Measurements from ENCODE around the gene KSR1. TPM values are rescaled to one million over a fixed set of nuclear protein-coding genes. Genes with fewer than 3 reads are reported as not detected.

KSR1 gene
- 14.9 and 27.5 TPM in 2 replicates for total RNA-seq

DNA sequence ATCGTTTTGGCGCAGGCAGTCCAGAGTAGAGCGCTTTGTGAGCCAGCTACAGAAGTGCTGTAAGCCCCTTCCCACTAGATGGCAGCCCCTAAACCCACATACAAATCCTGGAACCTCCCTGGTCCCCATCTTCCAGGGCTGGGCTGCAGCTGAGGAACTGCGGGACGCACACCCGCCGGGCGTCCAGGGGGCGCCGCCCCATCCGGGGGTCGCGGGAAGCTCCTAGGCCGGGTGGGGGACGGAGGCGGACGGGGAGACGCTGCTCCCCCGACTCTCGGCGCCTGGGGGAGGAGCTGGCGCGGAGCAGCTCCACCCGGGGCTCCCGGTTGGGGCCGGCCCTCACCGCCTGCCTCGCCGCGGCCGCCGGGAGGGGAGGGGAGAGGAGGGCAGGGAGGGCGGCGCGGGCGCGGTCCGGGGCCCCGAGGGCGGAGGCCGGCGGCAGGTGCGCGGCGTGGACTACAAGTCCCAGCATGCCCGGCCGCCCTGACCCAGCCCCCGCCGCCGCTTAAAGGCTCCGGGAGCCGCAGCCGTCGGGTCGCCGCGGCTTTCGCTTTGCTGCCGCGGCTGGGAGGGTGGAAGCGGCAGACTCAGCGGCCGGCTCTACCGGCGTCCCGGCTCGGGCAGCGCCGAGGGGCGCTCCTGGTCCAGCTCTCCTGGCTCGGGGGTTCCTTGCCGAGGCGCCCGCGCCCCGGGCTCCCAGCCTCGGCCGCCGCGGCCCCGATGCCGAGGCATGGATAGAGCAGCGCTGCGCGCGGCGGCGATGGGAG, at the start of gene KSR1:
Gene KSR1 (plus strand): TSS at position 535 of the 767 bp plus-strand sequence. CDS start 196 bp downstream, at position 731.

DNA sequence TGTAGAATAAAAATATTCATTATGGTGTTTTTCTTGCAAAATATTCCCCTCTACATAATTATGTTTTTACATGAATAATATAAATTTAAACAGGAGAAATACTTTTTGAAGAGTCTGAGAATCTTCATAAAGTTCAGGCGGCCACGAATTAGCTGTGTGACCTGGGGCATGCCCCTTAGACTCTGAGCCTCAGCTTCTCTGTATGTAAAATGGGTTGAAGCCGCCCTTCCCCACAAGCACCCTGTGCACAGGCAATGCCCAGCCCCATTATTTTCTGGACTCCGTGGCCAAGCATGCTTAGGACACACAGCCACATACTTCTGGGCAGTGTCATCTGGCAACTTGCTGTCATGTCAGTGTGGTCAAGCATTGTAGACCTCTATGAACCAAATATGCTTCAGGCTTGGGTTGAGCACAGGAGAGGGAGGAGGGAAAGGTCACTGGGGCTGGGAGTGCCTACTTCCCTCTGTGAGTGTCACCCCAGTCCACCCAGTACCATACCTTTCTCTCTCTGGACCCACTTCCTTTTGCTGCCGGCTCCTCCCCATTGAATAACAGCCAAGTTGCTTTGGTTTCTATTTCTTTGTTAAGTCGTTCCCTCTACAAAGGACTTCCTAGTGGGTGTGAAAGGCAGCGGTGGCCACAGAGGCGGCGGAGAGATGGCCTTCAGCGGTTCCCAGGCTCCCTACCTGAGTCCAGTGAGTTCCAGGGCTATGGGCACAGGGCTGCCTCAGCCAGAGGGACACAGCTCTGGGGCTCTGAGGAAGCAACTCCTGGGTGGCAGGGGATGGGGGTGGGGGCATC, 174.6 kb downstream of the KSR1 start, which contains the start of gene LGALS9:
Gene LGALS9 (plus strand): TSS at position 582 of the 804 bp plus-strand sequence. CDS start 78 bp downstream, at position 660.

Other genes with a start within 250 kb of the KSR1 start
- gene WSB1, start 162.3 kb upstream of the KSR1 start, total RNA-seq: 242 and 424 TPM in 2 replicates
- gene LGALS9, start 174.7 kb downstream of the KSR1 start, total RNA-seq: 6.9 and 11.4 TPM in 2 replicates